ENCODE measurements around the gene RMRP. TPM values are rescaled to one million over a fixed set of nuclear protein-coding genes. Genes with fewer than 3 reads are reported as not detected.

The RMRP gene
- total and polyA plus RNA-seq, 2 experiments from 2014 or later, result 15.3 to 8,626 TPM

DNA sequence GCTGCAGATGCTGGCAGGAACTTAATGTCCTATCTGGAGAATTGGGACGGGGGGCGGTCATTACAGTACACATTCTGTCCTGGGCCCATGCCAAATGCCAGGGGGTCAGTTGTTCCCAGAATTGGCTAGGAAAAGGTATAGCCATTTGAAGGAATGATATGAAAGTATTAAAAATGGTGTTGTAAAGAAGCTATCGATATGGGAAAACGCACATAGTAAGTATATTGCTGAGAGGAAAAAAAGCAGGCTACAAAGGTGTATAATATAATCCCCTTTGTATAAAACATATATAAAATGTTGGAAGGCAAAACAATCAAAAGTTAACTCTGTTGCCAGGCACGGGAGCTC lies 7.6 kb upstream of the RMRP start:
- Histone ChIP-seq H3K36me3 (ENCODE audit: insufficient read depth) (peaks cover 8% of the 10 kb centered on the region; the same call in 1 of the 2 replicates), H3F3A (replicated peaks; ENCODE audit: low read depth) (peaks cover 13% of the 10 kb centered on the region; the same call in 1 of the 2 replicates), H3K4me1 (ENCODE audit: insufficient read depth) (peaks cover 15% of the 10 kb centered on the region), H4K20me1 (replicated peaks; ENCODE audit: insufficient read depth) (no peaks in the 10 kb centered on the region), H3K27ac (ENCODE audit: low read depth) (no peak overlapping the region), H3K79me2 (replicated peaks; ENCODE audit: insufficient read depth) (peaks cover 8% of the 10 kb centered on the region; the same call in 1 of the 2 replicates), H3K9me2 (ENCODE audit: insufficient read depth) (peaks cover 12% of the 10 kb centered on the region), H2AFZ (peak overlapping the region; percentile 97), H3K4me2 (peak overlapping the region; percentile 97), H3K4me3 (peak overlapping the region; percentile 90), H3K27me3 (ENCODE audit: insufficient read depth) (no peaks in the 10 kb centered on the region)
- peaks cover 14% of the 10 kb centered on the region for H3K27me3 Mint-ChIP-seq (ENCODE audit: insufficient read depth, low read depth, poor library complexity)
- no peak for TF ChIP-seq JUNB (IDR thresholded peaks at IDR 0.05; ENCODE audit: unreplicated experiment)
- no peak for TF ChIP-seq NANOG (IDR thresholded peaks at IDR 0.05; ENCODE audit: borderline replicate concordance)
- TF ChIP-seq, protein P1, sequence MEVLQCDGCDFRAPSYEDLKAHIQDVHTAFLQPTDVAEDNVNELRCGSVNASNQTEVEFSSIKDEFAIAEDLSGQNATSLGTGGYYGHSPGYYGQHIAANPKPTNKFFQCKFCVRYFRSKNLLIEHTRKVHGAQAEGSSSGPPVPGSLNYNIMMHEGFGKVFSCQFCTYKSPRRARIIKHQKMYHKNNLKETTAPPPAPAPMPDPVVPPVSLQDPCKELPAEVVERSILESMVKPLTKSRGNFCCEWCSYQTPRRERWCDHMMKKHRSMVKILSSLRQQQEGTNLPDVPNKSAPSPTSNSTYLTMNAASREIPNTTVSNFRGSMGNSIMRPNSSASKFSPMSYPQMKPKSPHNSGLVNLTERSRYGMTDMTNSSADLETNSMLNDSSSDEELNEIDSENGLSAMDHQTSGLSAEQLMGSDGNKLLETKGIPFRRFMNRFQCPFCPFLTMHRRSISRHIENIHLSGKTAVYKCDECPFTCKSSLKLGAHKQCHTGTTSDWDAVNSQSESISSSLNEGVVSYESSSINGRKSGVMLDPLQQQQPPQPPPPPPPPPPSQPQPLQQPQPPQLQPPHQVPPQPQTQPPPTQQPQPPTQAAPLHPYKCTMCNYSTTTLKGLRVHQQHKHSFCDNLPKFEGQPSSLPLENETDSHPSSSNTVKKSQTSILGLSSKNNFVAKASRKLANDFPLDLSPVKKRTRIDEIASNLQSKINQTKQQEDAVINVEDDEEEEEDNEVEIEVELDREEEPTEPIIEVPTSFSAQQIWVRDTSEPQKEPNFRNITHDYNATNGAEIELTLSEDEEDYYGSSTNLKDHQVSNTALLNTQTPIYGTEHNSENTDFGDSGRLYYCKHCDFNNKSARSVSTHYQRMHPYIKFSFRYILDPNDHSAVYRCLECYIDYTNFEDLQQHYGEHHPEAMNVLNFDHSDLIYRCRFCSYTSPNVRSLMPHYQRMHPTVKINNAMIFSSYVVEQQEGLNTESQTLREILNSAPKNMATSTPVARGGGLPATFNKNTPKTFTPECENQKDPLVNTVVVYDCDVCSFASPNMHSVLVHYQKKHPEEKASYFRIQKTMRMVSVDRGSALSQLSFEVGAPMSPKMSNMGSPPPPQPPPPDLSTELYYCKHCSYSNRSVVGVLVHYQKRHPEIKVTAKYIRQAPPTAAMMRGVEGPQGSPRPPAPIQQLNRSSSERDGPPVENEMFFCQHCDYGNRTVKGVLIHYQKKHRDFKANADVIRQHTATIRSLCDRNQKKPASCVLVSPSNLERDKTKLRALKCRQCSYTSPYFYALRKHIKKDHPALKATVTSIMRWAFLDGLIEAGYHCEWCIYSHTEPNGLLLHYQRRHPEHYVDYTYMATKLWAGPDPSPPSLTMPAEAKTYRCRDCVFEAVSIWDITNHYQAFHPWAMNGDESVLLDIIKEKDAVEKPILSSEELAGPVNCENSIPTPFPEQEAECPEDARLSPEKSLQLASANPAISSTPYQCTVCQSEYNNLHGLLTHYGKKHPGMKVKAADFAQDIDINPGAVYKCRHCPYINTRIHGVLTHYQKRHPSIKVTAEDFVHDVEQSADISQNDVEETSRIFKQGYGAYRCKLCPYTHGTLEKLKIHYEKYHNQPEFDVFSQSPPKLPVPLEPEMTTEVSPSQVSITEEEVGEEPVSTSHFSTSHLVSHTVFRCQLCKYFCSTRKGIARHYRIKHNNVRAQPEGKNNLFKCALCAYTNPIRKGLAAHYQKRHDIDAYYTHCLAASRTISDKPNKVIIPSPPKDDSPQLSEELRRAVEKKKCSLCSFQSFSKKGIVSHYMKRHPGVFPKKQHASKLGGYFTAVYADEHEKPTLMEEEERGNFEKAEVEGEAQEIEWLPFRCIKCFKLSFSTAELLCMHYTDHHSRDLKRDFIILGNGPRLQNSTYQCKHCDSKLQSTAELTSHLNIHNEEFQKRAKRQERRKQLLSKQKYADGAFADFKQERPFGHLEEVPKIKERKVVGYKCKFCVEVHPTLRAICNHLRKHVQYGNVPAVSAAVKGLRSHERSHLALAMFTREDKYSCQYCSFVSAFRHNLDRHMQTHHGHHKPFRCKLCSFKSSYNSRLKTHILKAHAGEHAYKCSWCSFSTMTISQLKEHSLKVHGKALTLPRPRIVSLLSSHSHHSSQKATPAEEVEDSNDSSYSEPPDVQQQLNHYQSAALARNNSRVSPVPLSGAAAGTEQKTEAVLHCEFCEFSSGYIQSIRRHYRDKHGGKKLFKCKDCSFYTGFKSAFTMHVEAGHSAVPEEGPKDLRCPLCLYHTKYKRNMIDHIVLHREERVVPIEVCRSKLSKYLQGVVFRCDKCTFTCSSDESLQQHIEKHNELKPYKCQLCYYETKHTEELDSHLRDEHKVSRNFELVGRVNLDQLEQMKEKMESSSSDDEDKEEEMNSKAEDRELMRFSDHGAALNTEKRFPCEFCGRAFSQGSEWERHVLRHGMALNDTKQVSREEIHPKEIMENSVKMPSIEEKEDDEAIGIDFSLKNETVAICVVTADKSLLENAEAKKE (CRISPR knock-in tag; IDR thresholded peaks at IDR 0.05), result no peak
- TF ChIP-seq ZNF331 (CRISPR knock-in tag; IDR thresholded peaks at IDR 0.05; ENCODE audit: low read depth), result no peak
- no peak for TF ChIP-seq EZH2 (IDR thresholded peaks at IDR 0.05; ENCODE audit: low read depth, unreplicated experiment)
- no peak for TF ChIP-seq EZH2phosphoT487 (IDR thresholded peaks at IDR 0.05; ENCODE audit: unreplicated experiment)
- TF ChIP-seq, protein P2, sequence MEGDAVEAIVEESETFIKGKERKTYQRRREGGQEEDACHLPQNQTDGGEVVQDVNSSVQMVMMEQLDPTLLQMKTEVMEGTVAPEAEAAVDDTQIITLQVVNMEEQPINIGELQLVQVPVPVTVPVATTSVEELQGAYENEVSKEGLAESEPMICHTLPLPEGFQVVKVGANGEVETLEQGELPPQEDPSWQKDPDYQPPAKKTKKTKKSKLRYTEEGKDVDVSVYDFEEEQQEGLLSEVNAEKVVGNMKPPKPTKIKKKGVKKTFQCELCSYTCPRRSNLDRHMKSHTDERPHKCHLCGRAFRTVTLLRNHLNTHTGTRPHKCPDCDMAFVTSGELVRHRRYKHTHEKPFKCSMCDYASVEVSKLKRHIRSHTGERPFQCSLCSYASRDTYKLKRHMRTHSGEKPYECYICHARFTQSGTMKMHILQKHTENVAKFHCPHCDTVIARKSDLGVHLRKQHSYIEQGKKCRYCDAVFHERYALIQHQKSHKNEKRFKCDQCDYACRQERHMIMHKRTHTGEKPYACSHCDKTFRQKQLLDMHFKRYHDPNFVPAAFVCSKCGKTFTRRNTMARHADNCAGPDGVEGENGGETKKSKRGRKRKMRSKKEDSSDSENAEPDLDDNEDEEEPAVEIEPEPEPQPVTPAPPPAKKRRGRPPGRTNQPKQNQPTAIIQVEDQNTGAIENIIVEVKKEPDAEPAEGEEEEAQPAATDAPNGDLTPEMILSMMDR (conservative IDR thresholded peaks at IDR 0.05; ENCODE audit: low read depth in 2 of 2), result no peak
- no peak for TF ChIP-seq ZNF114 (CRISPR knock-in tag; IDR thresholded peaks at IDR 0.05)
- TF ChIP-seq, protein P3, sequence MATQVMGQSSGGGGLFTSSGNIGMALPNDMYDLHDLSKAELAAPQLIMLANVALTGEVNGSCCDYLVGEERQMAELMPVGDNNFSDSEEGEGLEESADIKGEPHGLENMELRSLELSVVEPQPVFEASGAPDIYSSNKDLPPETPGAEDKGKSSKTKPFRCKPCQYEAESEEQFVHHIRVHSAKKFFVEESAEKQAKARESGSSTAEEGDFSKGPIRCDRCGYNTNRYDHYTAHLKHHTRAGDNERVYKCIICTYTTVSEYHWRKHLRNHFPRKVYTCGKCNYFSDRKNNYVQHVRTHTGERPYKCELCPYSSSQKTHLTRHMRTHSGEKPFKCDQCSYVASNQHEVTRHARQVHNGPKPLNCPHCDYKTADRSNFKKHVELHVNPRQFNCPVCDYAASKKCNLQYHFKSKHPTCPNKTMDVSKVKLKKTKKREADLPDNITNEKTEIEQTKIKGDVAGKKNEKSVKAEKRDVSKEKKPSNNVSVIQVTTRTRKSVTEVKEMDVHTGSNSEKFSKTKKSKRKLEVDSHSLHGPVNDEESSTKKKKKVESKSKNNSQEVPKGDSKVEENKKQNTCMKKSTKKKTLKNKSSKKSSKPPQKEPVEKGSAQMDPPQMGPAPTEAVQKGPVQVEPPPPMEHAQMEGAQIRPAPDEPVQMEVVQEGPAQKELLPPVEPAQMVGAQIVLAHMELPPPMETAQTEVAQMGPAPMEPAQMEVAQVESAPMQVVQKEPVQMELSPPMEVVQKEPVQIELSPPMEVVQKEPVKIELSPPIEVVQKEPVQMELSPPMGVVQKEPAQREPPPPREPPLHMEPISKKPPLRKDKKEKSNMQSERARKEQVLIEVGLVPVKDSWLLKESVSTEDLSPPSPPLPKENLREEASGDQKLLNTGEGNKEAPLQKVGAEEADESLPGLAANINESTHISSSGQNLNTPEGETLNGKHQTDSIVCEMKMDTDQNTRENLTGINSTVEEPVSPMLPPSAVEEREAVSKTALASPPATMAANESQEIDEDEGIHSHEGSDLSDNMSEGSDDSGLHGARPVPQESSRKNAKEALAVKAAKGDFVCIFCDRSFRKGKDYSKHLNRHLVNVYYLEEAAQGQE (IDR thresholded peaks at IDR 0.05; ENCODE audit: unreplicated experiment), result no peak
- no peak for TF ChIP-seq POLR2AphosphoS5 (IDR thresholded peaks at IDR 0.05; ENCODE audit: low read depth)
- no peak for TF ChIP-seq STAT1 (IDR thresholded peaks at IDR 0.05; ENCODE audit: unreplicated experiment)
- TF ChIP-seq CREB1 (CRISPR knock-in tag; IDR thresholded peaks at IDR 0.05; ENCODE audit: low read depth), result no peak
- peaks cover 33% of the 10 kb centered on the region for H3K4me1 Mint-ChIP-seq
- H3K4me3 Mint-ChIP-seq, result peak overlapping the region; percentile 81
- no peak for ATAC-seq
- DNase-seq (ENCODE audit: low spot score), result no peak
- H3K9me3 Mint-ChIP-seq, result no peaks in the 10 kb centered on the region; the same call in 2 of the 3 replicates
- peaks cover 28% of the 10 kb centered on the region for H3K36me3 Mint-ChIP-seq (ENCODE audit: low read depth)
- H3K27ac Mint-ChIP-seq, result peak overlapping the region; percentile 29
